Activated T-cell treated with anti-CD3 and anti-CD28 coated beads for 48 hours (primary cell): Measurements from ENCODE around the gene ASB16.
"Not testable (repeated sequence)": the region's sequence is repeated elsewhere in the genome, so short reads cannot be mapped to it uniquely, and the experiment has no call there.

Experiments
- DNase-seq: peaks from one replicate; pipeline ENCODE4 v3.0.0-alpha.2; 2020; ENCODE audit warnings: low read depth

Gene ASB16

DNA sequence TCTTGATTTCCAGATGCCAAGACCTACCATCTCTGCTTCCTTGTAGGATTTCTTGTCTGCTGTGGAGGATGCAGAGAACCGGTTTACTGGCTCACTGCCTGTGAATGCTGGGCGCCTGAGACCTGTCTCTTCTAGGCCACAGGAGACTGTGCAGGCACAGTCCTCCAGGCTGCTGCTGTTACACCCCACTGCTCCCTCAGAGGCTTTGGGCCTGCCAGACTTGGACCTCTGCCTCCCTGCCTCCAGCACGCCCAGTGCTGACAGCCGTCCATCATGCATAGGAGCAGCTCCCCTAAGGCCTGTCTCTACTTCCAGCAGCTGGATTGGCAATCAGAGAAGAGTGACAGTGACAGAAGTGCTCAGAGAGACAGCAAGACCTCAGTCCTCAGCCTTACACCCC is 22.7 kb upstream of the ASB16 start:
- DNase-seq: no peak

DNA sequence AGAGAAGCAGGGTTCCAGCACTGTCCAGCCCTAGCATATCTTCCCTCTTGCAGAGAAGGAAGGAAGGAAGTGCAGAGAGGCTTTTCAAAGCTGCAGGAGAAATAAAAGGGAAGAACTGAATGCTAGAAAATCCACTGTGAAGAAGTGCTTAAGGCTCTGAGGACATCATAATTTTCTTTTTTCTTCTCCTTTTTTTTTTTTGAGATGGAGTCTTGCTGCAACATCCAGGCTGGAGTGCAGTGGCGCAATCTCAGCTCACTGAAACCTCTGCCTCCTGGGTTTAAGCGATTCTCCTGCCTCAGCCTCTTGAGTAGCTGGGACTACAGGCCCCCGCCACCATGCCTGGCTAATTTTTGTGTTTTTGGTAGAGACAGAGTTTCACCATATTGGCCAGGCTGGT is 21.4 kb upstream of the ASB16 start:
- not testable (repeated sequence) for DNase-seq

DNA sequence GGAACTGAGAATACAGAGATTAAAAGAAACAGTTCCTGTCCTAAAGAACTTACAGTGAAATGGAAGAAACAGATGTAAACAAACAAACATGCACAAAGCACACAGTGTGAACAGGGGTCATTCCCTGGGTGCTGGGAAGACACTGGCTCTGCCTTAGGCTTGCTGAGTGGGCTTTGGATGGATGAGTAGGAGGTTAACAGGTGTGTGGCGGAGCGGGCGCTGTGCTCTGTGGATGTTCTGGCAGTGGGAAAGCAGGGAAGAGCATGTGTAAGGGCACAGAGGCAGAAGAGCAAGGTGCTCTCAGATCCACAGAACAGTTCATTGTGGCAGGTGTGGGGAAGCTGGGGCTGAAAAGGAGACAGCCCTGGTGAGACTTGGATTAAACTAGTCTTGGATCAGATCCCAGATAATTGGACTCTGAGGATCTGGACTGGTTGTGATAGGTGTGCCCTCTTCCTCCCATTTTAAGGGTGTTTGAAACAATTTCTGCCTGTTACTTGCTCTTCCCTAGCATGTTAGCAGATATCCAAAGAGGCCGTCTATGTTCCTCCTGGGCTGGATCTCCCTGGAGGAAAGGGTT is 20.7 kb upstream of the ASB16 start:
- DNase-seq: no peak

DNA sequence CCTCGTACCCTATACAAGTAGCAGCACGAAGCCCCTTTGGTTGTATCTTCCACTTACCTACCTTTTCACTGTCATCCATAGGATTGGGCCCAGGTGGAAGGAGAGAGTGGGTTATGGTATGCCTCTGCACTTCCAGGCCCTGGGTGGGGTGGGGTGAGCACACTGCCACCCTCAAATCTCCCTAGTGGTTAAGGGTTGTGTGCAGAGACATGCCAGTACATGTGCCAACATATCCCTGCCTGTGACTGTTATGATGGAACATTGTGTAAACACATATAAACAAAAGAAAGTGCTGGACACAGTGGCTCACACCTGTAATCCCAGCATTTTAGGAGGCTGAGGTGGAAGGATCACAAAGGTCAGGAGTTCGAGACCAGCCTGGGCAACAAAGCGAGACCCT is 17.6 kb upstream of the ASB16 start:
- DNase-seq: no peak

DNA sequence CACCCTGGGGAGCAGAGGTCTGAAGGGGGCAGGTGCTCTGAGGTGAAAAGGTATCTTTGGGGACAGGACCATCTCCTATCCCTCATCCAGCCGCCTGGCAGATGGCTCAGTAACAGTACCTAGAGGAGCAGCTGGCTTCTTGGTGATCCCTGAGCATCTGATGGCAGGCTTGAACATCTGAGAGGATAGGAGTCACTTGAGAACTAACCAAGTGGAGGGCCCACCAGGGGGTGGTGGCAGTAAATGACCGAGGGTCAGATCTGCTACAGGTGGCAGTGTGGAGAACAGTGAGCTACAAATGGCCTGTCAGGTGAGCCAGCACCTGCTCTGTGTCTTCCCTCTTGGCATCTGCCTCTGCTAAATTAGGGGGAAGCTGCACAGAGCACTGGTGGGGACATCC is 15.0 kb upstream of the ASB16 start:
- DNase-seq: no peak

DNA sequence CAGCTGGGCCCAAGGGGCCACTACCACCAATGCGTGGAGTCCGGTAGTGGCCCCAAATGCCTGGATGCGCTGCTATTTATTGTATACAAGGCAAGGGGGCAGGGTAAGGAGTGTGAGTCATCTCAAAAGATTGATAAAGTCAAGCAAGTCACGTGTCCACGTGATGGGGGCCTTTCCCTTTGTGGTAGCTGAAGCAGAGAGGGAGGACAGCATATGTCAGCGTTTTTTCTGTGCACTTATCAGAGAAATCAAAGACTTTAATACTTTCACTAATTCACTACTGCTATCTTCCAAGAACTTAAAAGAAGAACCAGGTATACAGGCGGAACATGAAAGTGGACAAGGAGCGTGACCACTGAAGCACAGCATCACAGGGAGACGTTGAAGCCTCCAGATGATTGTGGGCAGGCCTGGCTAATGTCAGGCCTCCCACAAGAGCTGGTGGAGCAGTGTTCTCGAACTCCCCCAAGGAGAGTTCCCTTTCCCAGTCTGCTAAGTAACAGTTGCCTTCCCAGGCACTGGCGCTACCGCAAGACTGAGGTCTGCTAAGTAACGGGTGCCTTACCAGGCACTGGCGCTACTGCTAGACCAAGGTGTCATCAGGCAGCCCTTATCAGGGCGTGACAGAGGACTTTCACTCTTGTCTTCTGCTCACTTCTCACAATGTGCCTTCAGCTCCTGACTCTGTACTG is 10.8 kb upstream of the ASB16 start:
- DNase-seq: no peak

DNA sequence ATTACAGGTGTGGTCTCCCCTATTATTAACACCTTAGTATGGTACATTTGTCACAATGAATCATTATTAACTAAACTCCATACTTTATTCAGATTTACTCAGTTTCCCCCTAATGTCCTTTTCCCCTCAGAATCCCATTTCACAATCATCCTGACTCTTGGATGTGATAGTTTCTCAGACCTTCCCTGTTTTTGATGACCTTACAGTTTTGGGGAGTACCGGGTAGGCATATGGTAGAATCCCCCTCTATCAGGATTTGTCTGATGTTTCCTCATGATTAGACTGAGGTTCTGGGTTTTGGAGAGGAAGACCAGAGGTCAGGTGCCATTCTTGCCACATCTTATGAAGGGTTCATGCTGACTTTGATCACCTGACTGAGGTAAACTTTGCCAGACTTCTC is 6.0 kb upstream of the ASB16 start:
- no peak for DNase-seq

DNA sequence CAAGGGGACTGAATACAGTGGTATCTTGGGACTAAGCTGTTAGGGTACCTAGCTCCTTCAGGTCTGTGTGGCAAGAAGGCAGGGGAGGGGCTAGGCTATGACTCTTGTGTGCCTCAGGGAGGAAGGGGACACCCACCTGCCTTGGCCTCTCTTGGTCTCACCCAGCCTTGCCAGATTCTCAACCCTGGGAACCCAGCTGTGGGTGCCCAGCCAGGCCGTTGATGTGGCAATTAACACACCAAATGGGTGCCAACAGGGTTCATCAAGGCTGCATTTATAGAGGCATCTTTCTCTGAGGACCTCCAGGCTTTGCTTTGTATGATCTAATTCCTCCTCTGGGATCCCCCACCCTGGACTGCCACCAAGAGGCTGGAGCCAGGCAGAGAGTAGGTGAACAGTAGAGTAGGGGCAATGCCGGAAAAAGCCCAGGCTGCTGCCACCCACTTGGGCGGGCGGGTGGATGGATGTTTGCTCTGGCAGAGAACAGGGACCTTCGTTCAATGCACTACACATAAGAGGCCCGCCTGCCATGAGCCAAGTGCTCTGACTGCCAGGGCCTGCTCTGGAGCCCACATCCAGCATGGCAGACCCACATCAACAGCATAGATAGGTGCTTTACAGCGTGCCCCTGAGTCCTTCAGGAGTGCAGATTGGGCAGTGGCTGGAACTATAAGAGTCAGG is 3.2 kb upstream of the ASB16 start:
- no peak for DNase-seq

DNA sequence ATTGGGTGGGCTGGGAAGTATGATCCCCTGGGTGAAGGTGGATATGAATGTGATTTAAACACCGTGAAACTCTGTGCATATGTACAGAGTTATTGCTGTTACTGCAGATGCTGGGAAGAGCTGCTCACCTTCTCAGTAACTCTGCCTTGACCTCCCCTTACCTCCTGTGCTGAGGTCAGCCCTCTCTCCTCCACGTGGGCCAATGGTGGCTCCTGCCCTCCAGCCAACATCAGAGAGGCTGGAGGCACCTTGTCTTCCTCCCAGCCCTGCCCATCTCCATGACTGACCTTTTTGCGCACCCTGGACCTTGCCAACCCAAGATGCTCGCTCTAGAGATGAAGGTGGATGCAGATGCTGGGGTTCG is 387 bp upstream of the ASB16 start:
- no peak for DNase-seq

DNA sequence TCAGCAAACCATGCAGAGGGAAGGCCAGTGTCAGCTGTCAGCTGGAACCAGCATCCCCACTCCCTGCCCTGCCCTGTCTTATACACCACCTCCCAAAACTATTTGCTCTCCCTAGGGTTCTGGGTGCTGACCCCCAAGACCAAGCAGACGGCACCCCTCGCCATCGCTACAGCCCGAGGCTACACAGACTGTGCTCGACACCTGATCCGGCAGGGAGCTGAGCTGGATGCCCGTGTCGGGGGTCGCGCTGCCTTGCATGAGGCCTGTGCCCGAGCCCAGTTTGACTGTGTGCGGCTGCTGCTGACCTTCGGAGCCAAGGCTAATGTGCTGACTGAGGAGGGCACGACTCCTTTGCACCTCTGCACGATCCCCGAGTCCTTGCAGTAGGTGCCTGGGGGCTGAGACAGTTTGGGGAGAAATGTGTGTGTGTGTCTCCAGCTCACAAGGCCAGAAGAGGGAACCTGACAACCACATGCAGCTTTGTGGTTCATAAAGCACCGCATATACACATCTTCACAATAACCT is 1.5 kb downstream of the ASB16 start:
- no peak for DNase-seq

DNA sequence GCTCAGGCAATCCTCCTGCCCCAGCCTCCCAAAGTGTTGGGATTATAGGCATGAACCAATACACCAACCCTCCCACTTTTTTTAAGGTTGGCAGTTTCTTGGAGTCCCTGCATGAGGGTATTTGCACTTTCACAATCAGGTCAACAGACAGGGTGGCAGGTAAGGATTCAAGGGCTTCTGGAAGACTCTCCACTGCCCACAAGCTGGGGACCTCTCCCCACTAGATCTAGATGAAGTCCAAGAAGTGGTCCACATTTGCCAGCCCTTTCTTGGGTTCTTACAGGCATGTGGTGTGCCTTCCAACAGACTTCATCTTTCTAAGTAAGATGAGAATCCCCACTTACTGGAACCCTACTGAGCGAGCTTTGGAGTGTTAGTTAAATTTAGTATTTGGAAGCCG is 3.9 kb downstream of the ASB16 start:
- no peak for DNase-seq

DNA sequence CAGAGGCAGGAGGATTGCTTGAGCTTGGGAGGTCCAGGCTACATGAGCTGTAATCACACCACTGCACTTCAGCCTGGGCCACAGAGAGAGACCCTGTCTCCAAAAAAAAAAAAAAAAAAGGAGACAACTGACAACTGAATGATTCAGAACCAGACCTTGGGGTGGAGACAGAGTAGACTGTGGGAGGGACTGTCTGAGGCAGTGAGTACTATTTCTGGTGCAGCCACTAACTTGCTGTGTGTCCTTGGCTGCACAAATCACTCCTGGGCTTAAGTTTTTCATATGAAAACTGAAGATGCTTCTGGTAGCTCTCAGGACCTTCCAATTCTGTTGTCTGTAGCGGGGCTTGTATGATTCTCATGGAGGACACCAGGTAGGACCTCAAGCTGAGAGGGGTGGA is 5.8 kb downstream of the ASB16 start:
- no peak for DNase-seq

DNA sequence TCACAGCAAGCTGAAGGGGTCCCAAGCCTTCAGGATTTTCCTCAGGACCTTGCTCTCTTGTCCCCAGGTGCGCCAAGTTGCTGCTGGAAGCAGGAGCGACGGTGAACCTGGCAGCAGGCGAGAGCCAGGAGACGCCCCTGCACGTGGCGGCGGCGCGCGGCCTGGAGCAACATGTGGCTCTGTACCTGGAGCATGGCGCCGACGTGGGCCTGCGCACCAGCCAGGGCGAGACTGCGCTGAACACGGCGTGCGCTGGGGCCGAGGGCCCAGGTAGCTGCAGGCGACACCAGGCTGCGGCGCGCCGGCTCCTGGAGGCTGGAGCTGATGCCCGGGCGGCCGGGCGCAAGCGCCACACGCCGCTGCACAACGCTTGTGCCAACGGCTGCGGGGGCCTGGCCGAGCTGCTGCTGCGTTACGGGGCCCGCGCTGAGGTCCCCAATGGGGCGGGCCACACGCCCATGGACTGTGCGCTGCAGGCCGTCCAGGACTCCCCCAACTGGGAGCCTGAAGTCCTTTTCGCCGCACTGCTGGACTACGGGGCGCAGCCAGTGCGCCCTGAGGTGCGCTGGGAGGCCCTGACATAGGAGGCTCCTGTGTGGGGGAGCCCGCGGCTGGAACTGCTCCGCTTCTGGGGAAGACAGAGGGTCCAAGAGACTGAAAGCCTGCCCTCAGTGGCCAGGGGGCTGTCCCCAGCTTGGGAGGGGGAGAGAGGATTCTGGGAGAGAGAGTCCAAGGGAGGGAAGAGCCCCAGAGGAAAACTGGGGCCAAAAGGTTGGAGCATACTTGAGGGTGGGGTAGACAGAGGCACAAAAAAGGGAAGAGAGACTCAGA is 6.4 kb downstream of the ASB16 start:
- DNase-seq: no peak

DNA sequence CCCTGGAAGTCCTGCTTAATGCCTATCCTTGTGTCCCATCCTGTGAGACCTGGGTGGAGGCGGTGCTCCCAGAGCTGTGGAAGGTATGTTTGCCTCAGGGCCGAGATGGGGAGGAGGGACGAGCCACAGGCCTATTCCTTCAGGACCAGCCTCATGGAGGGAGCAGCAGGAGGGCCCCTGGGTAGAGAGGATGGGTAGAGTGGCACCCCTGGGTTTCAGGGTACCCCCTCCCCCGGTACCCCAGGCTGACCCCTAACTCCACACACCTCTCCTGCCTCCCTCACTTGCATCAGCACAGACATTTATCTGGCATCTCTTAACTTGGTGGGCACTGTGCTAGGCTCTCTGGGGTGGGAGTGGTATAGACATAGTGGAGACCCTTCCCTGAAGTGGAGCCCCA is 7.1 kb downstream of the ASB16 start:
- DNase-seq: no peak

DNA sequence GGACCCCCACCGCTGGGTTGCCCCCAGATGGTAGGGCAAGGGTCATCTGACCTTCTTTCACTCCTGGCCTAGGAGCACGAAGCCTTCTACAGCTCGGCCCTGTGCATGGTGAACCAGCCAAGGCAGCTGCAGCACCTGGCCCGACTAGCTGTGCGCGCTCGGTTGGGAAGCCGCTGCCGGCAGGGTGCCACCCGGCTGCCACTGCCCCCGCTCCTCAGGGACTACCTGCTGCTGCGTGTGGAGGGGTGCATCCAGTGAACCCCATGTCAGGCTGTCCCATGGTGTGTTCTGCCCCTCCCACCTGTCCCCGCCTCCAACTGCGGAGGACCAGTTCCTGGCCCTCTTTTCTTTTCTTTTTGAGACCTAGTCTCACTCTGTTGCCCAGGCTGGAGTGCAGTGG is 7.6 kb downstream of the ASB16 start:
- no peak for DNase-seq

DNA sequence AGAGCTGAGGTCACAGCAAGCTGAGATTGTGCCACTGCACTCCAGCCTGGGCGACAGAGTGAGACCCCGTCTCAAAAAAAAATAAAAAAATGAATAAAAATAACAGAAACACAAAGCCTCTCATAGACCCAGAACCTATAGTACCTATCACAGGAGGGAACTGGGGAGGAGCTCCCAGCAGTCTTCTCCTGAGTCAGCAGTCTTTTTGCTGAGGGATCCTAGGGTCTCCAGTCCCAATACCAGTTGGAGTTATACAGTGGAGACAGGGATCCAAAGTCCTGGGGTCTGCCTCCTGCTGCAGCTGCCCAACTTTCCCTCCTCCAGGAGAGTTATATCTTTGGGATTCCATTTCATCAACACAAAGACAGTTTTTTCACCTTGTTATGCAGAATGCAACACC is 12.5 kb downstream of the ASB16 start:
- no peak for DNase-seq

DNA sequence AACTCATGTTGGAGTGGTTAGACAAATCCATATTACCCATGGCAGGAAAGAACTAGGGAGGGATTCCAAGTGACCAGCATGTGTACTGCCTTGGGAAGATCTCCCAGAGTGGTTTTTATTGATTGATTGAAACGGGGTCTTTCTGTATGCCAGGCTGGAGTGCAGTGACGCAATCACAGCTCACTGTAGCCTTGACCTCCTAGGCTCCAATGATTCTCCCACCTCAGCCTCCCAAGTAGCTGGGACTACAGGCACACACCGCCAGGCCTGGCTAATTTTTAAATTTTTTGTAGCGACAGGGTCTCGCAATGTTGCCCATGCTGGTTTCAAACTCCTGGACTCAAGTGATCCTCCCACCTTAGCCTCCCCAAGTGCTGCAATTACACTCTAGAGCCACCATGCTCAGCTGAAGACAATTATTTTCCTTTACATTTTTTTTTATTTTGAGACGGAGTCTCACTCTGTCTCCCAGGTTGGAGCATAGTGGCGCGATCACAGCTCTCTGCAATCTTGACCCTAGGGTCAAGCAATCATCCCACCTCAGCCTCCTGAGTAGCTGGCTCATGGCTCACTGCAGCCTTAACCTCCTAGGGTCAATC is 13.8 kb downstream of the ASB16 start:
- no peak for DNase-seq

DNA sequence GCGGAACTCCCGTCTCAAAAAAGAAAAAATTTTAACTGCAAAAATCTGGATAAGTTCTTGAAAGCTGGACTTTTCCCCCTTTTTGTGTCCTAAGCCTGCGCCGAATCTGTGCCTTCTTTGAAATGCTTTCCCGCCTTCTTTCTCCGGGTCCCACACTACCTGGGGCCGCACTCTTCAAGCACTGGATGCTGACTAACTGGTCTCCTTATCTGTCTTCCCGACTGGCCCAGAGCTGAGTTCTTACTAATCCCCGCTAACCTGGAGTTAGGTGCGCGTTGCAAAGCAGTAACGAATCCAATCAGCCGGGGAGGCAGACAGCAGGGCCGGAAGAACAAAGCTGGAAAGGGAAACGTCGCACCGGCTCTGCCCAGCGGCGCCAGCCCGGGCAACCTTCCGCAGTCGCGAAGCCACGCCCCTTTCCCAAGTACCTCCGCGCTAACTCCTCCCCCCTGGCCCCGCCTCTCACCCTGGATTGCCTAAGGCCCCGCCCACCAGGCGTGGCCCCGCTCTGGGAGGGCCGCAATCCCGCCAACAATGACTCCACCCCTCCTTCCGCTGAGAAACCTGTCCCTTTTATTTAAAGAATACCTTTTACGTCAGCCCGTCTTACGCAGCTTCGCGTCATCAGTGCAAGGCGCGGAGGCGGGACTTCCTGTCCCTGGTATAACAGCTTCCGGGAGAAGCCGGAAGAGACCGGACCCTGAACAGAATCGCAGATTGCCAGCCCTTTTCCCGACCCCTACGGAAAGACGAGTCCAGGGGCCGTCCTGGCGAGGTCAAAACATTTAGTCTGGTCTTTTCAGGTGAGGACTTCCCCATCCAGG is 16.0 kb downstream of the ASB16 start, which contains the start of gene TMUB2:
Gene TMUB2 (plus strand): TSS at position 666 of the 824 bp plus-strand sequence. CDS start 737 bp downstream, outside the sequence.
- peak; percentile 99 for DNase-seq

DNA sequence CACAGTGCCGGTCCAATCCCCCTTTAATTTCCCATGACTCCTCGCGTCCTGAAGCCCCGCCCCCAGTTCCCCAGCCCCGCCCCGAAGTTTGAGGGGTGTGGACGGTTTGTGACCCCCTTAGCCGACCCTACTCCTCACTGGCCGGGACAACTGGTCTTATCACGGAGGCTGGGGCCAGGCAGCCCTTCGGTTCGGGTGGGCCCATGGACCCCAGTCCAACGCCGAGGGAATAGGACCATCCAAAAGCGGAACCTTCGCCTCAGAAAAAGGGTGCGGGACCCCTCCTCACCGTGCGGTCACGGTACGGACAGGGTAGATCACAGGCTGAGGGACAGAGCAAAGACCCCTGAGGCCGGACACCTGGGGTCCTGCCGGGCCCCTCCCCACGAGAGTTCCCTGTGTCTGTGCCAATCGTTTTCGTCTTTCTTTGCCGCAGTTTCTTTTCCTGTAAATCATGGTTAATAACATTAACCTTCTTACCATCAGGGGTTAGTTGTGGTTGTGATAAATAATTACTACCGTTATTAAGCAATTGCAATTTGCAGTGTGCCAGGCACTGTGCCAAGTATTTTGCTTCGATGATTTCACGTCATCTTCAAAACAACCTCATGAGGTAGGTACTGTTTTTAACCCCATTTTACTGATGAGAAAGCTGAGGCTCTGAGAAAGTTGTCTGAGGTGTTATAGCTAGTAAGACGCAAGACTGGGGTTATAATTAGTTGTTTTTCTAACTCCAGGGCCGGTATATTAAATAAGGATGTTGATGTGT is 16.8 kb downstream of the ASB16 start:
- DNase-seq: no peak
